Heart right ventricle (tissue), 16 donors: ENCODE data around the gene SCGB2B2. TPM values are rescaled to one million over a fixed set of nuclear protein-coding genes. Genes with fewer than 3 reads are reported as not detected.

Experiments
- ATAC-seq, 8 donors: fragments of 200-7000 bp; cut with Tn5 transposase; one replicate each; pipeline ENCODE4 v1.9.1; 2020; ENCODE audit warnings: mild to moderate bottlenecking in 8 of 8, moderate library complexity in 8 of 8, moderate number of reproducible peaks in 1 of 8
- DNase-seq, 2 donors: peaks; one replicate each; pipeline ENCODE4 v3.0.0-alpha.2; 2020
- H3K27ac ChIP-seq, 10 donors: fragments of 200-600 bp; sonication (generic) in 2 of 10; one replicate each; pipeline versions ENCODE4 v1.5.0 to v1.8.0; 2020 to 2022; ENCODE audit warnings: mild to moderate bottlenecking in 3 of 10
- H3K27me3 ChIP-seq, 7 donors: fragments of 200-600 bp; one replicate each; pipeline ENCODE4 v1.8.0; 2021 to 2022; ENCODE audit warnings: mild to moderate bottlenecking in 2 of 7
- H3K36me3 ChIP-seq, 9 donors: fragments of 200-600 bp; sonication (generic) in 1 of 9; one replicate each; pipeline versions ENCODE4 v1.5.0 to v1.8.0; 2020 to 2022; ENCODE audit warnings: mild to moderate bottlenecking in 2 of 9
- H3K4me1 ChIP-seq, 9 donors: fragments of 200-600 bp; sonication (generic) in 1 of 9; one replicate each; pipeline versions ENCODE4 v1.5.0 to v1.8.0; 2020 to 2022; ENCODE audit warnings: mild to moderate bottlenecking in 4 of 9
- H3K4me3 ChIP-seq, 10 donors: fragments of 200-600 bp; sonication (generic) in 2 of 10; one replicate each; pipeline versions ENCODE4 v1.5.0 to v1.8.0; 2020 to 2022; ENCODE audit warnings: mild to moderate bottlenecking in 7 of 10, moderate library complexity in 2 of 10
- H3K9me3 ChIP-seq, 11 donors: fragments of 200-600 bp in 10 of 11; sonication (generic) in 2 of 11; one replicate each; pipeline versions ENCODE4 v1.5.0 to v1.8.0; 2013 to 2022; ENCODE audit warnings: mild to moderate bottlenecking in 2 of 11, control low read depth in 1 of 11, moderate library complexity in 1 of 11
- CTCF ChIP-seq, 9 donors: fragments of 200-600 bp; sonication (generic) in 2 of 9; IDR thresholded peaks; one replicate each; pipeline versions ENCODE4 v1.5.0 to v1.8.0; 2021 to 2022; ENCODE audit warnings: antibody characterized with exemption in 9 of 9, mild to moderate bottlenecking in 5 of 9, moderate library complexity in 1 of 9
- WGBS, 2 donors: extraction: QIAGEN DNeasy Blood & Tissue Kit; methylation state at CpG; one replicate each; pipeline ENCODE4 v1.1.7; 2013; ENCODE audit warnings: inconsistent platforms in 1 of 2; 5-methylcytosine and 5-hydroxymethylcytosine counted together
- intact Hi-C, 10 donors: fragments of 100-400 bp; cut with DNase I; formaldehyde crosslinking; loops; one replicate each; pipeline versions ENCODE4 v1.11.1 to v1.14.2; 2022
- polyA plus RNA-seq, 2 donors: library from polyadenylated mRNA; stranded (reverse); fragments of 200-250 nt; gene quantifications; one replicate each; pipeline ENCODE4 v1.2.3, GENCODE V29; 2013
- total RNA-seq, 10 donors: library from RNA; stranded (reverse); fragmentation: NEBNext Ultra II Directional in 3 of 10; extraction: Animal tissue kit (Norgen Biotek cat#: 25700) in 3 of 10; gene quantifications; one replicate each; pipeline versions ENCODE4 v1.2.1 to v1.2.4, GENCODE V29; 2021 to 2023
- donor health status: Arrhythmogenic right ventricular cardiomyopathy.
- donor health status: ischemic (EF 13 %, LVEDD 7.1; RV severe dilation, severe dysfunction).
- donor health status: healthy with polysubstance abuse.
- donor health status: DM: no; HTN: yes; CAD: no.
- donor health status: DM: no; HTN: no; CAD: no.
- donor health status: ischemic (EF 25% LVEDD 6.9; RV normal size, moderate dysfunction).
- donor health status: ischemic (EF 25% LVEDD 5.7; RV mildly dilated, moderate dysfunction).
- donor health status: healthy.
- donor health status: DM: yes; HTN: yes; CAD: no.
- donor health status: Ischemic cardiomyopathy.
- donor health status: ischemic (EF 35%, LVEDD 5.7; RV mildly dilated, moderate dysfunction).
- donor health status: nonischemic (EF 11% LVEDD 7.7; RV severe dilation, severe dysfunction).
- donor health status: DM: yes; HTN: yes; CAD: no.
- donor health status: PGD.
- donor health status: ischemic (EF 29% LVEDD 5.4; RV normal size, mild dysfunction).
- donor health status: nonischemic (EF 23%, LVEDD 6.1; RV moderate dilation, normal function).

The SCGB2B2 gene
- total and polyA plus RNA-seq, 12 donors, result 0.06 to 0.94 (median 0.68) TPM

- Histone ChIP-seq H3K27me3 (peaks cover 0 to 4% (median 0%) of the 10 kb centered on the region in 7 donors), H3K4me1 (peaks cover 0 to 4% (median 0%) of the 10 kb centered on the region in 9 donors), H3K4me3 (no peak overlapping the region), H3K9me3 (peaks cover 0 to 15% (median 0%) of the 10 kb centered on the region in 11 donors), H3K27ac (no peak overlapping the region), H3K36me3 (no peaks in the 10 kb centered on the region)
- no peak for TF ChIP-seq CTCF (IDR thresholded peaks at IDR 0.05)
- DNase-seq (no peak), ATAC-seq (no peak)
- intact Hi-C loops, result no loop called here
- WGBS, 2 donors, result 72 to 74% methylated on average over 2 of the region's 2 CpGs
These were observed 30.7 kb upstream of the SCGB2B2 start for GRCh38 chr19:34707661-34708060.

- WGBS, 2 donors, result 35 to 64% methylated on average over 2 of the region's 2 CpGs
- H3K27me3 ChIP-seq, result no peaks in the 10 kb centered on the region
- no peaks in the 10 kb centered on the region for H3K36me3 ChIP-seq
- TF ChIP-seq CTCF (IDR thresholded peaks at IDR 0.05), result no peak
- ATAC-seq (peak in 1 of 8 donors; percentile 62), DNase-seq (no peak)
- H3K9me3 ChIP-seq, result peaks cover 0 to 14% (median 0%) of the 10 kb centered on the region in 11 donors
- no peak overlapping the region for H3K4me3 ChIP-seq
- intact Hi-C loops, result no loop called here
- H3K4me1 ChIP-seq, result no peaks in the 10 kb centered on the region
- H3K27ac ChIP-seq, result no peak overlapping the region
These were observed 15.6 kb upstream of the SCGB2B2 start for GRCh38 chr19:34692549-34692948.

GRCh38 chr19:34690372-34690771 lies 13.4 kb upstream of the SCGB2B2 start:
- Histone ChIP-seq H3K4me1 (no peaks in the 10 kb centered on the region), H3K36me3 (peaks cover 0 to 6% (median 0%) of the 10 kb centered on the region in 9 donors), H3K4me3 (no peak overlapping the region), H3K9me3 (peaks cover 0 to 36% (median 15%) of the 10 kb centered on the region in 11 donors), H3K27me3 (no peaks in the 10 kb centered on the region), H3K27ac (no peak overlapping the region)
- 83 to 91% methylated on average over 3 of the region's 3 CpGs for WGBS, 2 donors
- no peak for DNase-seq
- intact Hi-C loops, result no loop called here
- no peak for ATAC-seq
- TF ChIP-seq CTCF (IDR thresholded peaks at IDR 0.05), result no peak

GRCh38 chr19:34688592-34688991 lies 11.6 kb upstream of the SCGB2B2 start:
- TF ChIP-seq CTCF (IDR thresholded peaks at IDR 0.05), result no peak
- ATAC-seq, result no peak
- Histone ChIP-seq H3K4me1 (no peaks in the 10 kb centered on the region), H3K27me3 (no peaks in the 10 kb centered on the region), H3K27ac (no peak overlapping the region), H3K9me3 (peaks cover 0 to 50% (median 32%) of the 10 kb centered on the region in 11 donors), H3K36me3 (peaks cover 0 to 24% (median 16%) of the 10 kb centered on the region in 9 donors), H3K4me3 (no peak overlapping the region)
- intact Hi-C loops, result no loop called here
- 69 to 83% methylated on average over 1 of the region's 1 CpG for WGBS, 2 donors
- DNase-seq, result no peak
